ENCODE data around the gene FYB2. TPM values are rescaled to one million over a fixed set of nuclear protein-coding genes. Genes with fewer than 3 reads are reported as not detected.

The FYB2 gene
- total RNA-seq, 4 donors from 2014 or later, result under 0.01 TPM; not detected in 3

DNA sequence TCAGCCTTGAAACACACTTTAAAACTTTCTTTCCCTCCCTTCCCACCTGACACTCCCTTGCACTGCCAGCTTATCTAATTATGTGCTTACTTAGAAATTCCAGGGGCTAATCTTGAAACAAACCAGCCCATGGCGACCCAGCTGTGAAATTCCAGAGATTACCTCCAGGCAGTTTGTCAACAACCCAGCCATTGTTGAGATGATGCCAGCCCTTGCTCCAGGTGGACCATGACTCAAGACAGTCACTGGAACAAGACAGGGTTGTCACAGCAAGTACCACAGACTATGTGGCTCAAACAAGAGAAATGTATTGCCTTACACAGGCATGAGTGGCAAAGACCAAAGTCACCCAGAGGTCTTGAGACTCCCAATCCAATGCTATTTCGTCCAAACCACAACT is 7.9 kb downstream of the FYB2 start:
- Histone ChIP-seq H3K4me1 (no peaks in the 10 kb centered on the region), H3K27ac (no peak overlapping the region)
- 23 to 39% methylated on average over 2 of the region's 2 CpGs for WGBS, 2 donors

DNA sequence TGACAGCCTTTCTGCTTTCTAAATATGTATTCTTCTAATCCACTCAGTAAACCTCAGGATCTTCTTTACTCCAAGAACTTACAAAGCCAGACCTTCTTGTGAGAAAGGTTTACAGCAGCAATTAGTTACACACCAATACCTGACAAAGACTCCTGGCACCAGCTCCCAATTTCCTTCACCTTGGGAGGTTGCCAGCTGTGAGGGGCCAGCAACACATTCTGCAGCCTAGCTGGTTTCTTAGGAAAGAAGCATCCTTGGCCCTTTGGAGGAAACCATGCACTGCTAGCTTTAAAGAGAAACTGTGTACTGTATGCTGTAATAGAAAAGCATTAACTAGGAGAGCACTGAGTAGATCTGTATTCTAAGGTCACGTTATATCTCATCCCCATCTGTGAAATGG is 10.8 kb downstream of the FYB2 start:
- WGBS, 2 donors, result 76 to 81% methylated on average over 1 of the region's 1 CpG
- no peaks in the 10 kb centered on the region for H3K4me1 ChIP-seq
- no peak for TF ChIP-seq POLR2A (IDR thresholded peaks at IDR 0.05)
- TF ChIP-seq, protein P1, sequence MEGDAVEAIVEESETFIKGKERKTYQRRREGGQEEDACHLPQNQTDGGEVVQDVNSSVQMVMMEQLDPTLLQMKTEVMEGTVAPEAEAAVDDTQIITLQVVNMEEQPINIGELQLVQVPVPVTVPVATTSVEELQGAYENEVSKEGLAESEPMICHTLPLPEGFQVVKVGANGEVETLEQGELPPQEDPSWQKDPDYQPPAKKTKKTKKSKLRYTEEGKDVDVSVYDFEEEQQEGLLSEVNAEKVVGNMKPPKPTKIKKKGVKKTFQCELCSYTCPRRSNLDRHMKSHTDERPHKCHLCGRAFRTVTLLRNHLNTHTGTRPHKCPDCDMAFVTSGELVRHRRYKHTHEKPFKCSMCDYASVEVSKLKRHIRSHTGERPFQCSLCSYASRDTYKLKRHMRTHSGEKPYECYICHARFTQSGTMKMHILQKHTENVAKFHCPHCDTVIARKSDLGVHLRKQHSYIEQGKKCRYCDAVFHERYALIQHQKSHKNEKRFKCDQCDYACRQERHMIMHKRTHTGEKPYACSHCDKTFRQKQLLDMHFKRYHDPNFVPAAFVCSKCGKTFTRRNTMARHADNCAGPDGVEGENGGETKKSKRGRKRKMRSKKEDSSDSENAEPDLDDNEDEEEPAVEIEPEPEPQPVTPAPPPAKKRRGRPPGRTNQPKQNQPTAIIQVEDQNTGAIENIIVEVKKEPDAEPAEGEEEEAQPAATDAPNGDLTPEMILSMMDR (IDR thresholded peaks at IDR 0.05), result no peak
- H3K4me3 ChIP-seq, result no peak overlapping the region
- no peak for DNase-seq
- intact Hi-C loops (cut with DNase I), result no loop called here
- H3K9me3 ChIP-seq, result no peaks in the 10 kb centered on the region
- no peak overlapping the region for H3K27ac ChIP-seq
- no peaks in the 10 kb centered on the region for H3K36me3 ChIP-seq
- H3K27me3 ChIP-seq, result no peaks in the 10 kb centered on the region

More for the DNA sequence above, 7.9 kb downstream of the FYB2 start:
- Histone ChIP-seq H3K36me3 (no peaks in the 10 kb centered on the region), H3K9me3 (no peaks in the 10 kb centered on the region), H3K27me3 (no peaks in the 10 kb centered on the region), H3K4me3 (no peak overlapping the region)
- TF ChIP-seq, protein P1 (IDR thresholded peaks at IDR 0.05), result no peak
- no peak for TF ChIP-seq POLR2A (IDR thresholded peaks at IDR 0.05)
- DNase-seq, result no peak
- intact Hi-C loops (cut with DNase I), result no loop called here

DNA sequence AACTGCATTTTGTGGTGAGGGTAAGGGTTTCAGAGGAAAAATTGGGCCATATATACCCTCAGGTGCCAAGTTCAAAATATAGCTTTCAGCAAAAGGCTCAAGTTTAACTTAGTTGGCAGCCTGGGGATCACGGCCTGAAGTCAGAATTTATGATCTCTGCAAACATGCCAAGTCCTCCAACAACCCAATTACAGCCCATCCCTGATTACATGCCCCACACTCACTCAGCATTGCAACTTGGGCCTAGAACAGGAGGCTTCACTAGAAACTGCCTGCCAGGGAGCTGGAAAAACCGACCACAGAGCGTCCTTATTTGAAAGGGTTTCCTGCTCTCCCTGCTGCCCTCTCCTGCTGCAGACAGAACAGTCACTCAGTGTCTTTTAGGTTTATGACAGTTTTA is 12.4 kb downstream of the FYB2 start:
- no peak overlapping the region for H3K4me3 ChIP-seq
- H3K27me3 ChIP-seq, result peaks cover 0 to 2% (median 0%) of the 10 kb centered on the region in 4 donors
- no peaks in the 10 kb centered on the region for H3K4me1 ChIP-seq
- no peaks in the 10 kb centered on the region for H3K36me3 ChIP-seq
- H3K9me3 ChIP-seq, result no peaks in the 10 kb centered on the region
- WGBS, 2 donors, result 24 to 49% methylated on average over 3 of the region's 3 CpGs
- intact Hi-C loops (cut with DNase I), result no loop called here
- DNase-seq, result no peak
- TF ChIP-seq, protein P1 (IDR thresholded peaks at IDR 0.05), result no peak
- no peak for TF ChIP-seq POLR2A (IDR thresholded peaks at IDR 0.05)
- no peak overlapping the region for H3K27ac ChIP-seq

DNA sequence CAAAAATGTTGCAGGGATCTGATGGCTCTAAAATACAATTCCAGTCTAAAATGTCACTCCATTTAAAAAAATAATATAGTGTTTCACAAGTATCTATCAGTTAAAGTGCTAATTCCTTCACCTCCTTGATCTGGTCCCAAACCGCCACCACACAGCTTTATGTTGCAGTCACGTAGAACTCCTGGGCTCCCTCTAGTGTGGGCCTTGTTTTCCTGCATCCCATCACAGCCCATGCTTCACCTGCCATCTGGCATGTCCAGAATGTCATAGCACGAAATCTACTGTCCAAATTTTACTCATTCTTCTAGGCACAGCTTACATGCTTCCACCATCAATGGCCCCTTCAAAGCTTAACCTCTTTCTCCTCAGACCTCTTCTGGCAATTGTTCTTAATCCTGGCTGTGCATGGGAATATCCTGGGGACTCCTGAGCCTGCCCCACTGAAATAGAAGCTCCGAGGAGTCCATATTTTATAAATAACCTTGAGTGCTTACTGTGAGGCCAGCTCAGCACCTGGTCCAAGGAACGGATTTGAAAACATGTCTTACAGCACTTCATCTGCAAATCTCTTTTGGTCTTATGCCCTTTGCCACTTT is 15.5 kb downstream of the FYB2 start:
- TF ChIP-seq POLR2A (IDR thresholded peaks at IDR 0.05), result no peak
- TF ChIP-seq, protein P1 (IDR thresholded peaks at IDR 0.05), result peak in 4 of 6 experiments; percentile 9 to 43 (median 16)
- H3K36me3 ChIP-seq, result no peaks in the 10 kb centered on the region
- H3K27me3 ChIP-seq, result peaks cover 0 to 2% (median 0%) of the 10 kb centered on the region in 4 donors
- intact Hi-C loops (cut with DNase I), result no loop called here
- DNase-seq, result no peak
- WGBS, 2 donors, result 58 to 67% methylated on average over 5 of the region's 5 CpGs
- H3K9me3 ChIP-seq, result no peaks in the 10 kb centered on the region
- no peak overlapping the region for H3K27ac ChIP-seq
- H3K4me1 ChIP-seq, result peaks cover 0 to 5% (median 0%) of the 10 kb centered on the region in 3 donors
- no peak overlapping the region for H3K4me3 ChIP-seq

DNA sequence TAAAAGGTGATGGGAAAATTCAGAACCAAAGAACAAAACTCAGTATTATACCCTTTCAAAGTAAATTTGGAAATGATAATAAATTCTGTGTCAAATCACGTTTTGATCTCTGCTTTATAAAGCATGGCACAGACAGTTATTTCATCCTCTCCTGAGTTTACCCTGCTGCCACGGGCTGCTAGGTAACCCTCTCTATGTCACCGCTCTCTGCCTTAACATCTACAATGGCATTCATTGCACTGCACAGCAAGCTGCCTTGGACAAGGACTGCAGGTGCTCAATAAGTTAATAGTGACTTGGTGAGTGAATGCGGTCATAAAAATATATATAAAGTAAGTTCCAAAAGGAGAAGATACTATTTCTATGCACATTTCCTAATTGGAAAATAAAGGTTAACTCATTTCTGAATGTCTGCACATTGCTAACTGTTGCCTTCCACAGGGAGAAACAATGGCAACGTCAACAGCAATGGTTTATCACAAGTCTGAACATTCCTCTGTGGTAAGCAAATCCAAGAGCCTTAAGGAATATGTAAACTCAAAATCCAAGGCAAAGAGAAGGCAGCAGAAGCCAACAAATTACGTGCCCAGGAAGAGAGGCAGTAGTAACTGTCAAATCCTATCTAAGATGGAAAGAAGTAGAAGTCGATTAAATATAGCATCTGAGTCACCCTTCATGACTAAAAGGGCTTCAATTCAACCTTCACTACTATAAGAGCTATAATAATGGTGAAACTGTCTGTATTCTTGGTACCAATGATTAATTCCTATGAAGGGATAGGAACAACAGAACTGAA is 19.4 kb downstream of the FYB2 start:
- H3K36me3 ChIP-seq, result no peaks in the 10 kb centered on the region
- intact Hi-C loops (cut with DNase I), result no loop called here
- H3K27ac ChIP-seq, result no peak overlapping the region
- TF ChIP-seq, protein P1 (IDR thresholded peaks at IDR 0.05), result no peak
- no peak for TF ChIP-seq POLR2A (IDR thresholded peaks at IDR 0.05)
- DNase-seq, result no peak
- H3K27me3 ChIP-seq, result peaks cover 0 to 5% (median 0%) of the 10 kb centered on the region in 4 donors
- whole genome bisulfite sequencing, 2 donors, result 31 to 46% methylated on average over 7 of the region's 7 CpGs
- peaks cover 0 to 18% (median 3%) of the 10 kb centered on the region in 3 donors for H3K4me1 ChIP-seq
- H3K4me3 ChIP-seq, result no peak overlapping the region
- no peaks in the 10 kb centered on the region for H3K9me3 ChIP-seq

Data from esophagus squamous epithelium (tissue), 5 donors.